Cerebellar cortex (tissue), 1 donor: Measurements from ENCODE around the gene OVOL2.

Source experiments
- DNase-seq: peaks from one replicate; pipeline ENCODE4 v3.0.0-alpha.2; 2015; ENCODE audit warnings: low spot score

The OVOL2 gene

GRCh38 chr20:17985388-17986018 is 72.2 kb downstream of the OVOL2 start:
- no peak for DNase-seq

- DNase-seq: no peak
Observed at GRCh38 chr20:17976305-17976704, 81.4 kb downstream of the OVOL2 start.
